Upper lobe of left lung (tissue), 6 donors: ENCODE measurements around the gene KIAA0825. TPM values are rescaled to one million over a fixed set of nuclear protein-coding genes. Genes with fewer than 3 reads are reported as not detected.

ENCODE experiments used
- ATAC-seq, 2 donors: fragments of 200-7000 bp; cut with Tn5 transposase; one replicate each; pipeline ENCODE4 v1.9.1; 2022; ENCODE audit warnings: mild to moderate bottlenecking in 2 of 2, moderate library complexity in 2 of 2; ENCODE audit not compliant: low FRiP score in 2 of 2
- DNase-seq, 2 donors: peaks; one replicate each; pipeline ENCODE4 v3.0.0-alpha.2; 2019 to 2020
- H3K27ac ChIP-seq, 4 donors: fragments of 200-600 bp; sonication (generic); one replicate each; pipeline ENCODE4 v1.5.1; 2016 to 2019
- H3K27me3 ChIP-seq, 4 donors: fragments of 200-600 bp; sonication (generic); one replicate each; pipeline ENCODE4 v1.5.1; 2017 to 2019
- H3K36me3 ChIP-seq, 4 donors: fragments of 200-600 bp; sonication (generic); one replicate each; pipeline ENCODE4 v1.5.1; 2016 to 2019
- H3K4me1 ChIP-seq, 4 donors: fragments of 200-600 bp; sonication (generic); one replicate each; pipeline ENCODE4 v1.5.1; 2018 to 2019
- H3K4me3 ChIP-seq, 4 donors: fragments of 200-600 bp; sonication (generic); one replicate each; pipeline ENCODE4 v1.5.1; 2017 to 2019; ENCODE audit warnings: mild to moderate bottlenecking in 2 of 4, moderate library complexity in 1 of 4
- H3K9me3 ChIP-seq, 4 donors: fragments of 200-600 bp; sonication (generic); one replicate each; pipeline ENCODE4 v1.5.1; 2018 to 2019
- EP300 ChIP-seq, 4 donors: sonication (generic); formaldehyde crosslinking; IDR thresholded peaks; one replicate each; pipeline ENCODE4 v1.5.1; 2017; ENCODE audit warnings: antibody characterized with exemption in 4 of 4, control low read depth in 2 of 4
- POLR2A ChIP-seq, 4 donors: fragments of 450-650 bp; IDR thresholded peaks; one replicate each; pipeline ENCODE4 v1.5.1; 2016 to 2017; ENCODE audit warnings: antibody characterized with exemption in 4 of 4, mild to moderate bottlenecking in 2 of 4
- POLR2AphosphoS5 ChIP-seq, 2 donors: sonication (generic); formaldehyde crosslinking; IDR thresholded peaks; one replicate each; pipeline ENCODE4 v1.5.1; 2017; ENCODE audit warnings: antibody characterized with exemption in 2 of 2
- WGBS, 2 donors: methylation state at CpG; one replicate each; pipeline ENCODE4 v1.1.5; 2017 to 2018; 5-methylcytosine and 5-hydroxymethylcytosine counted together
- total RNA-seq, 6 donors: library from RNA; depleted of rRNA in 4 of 6; stranded (reverse); fragments of >200 nt in 4 of 6; gene quantifications; one replicate each; pipeline versions ENCODE4 v1.1.0 to v1.2.1, GENCODE V29; 2016 to 2021
- TF ChIP-seq, protein P1 (sequence below), 6 experiments: fragments of 450-650 bp in 4 of 6; fragments of 200-600 bp in 2 of 6; sonication (generic) in 2 of 6; IDR thresholded peaks; one replicate each; pipeline ENCODE4 v1.5.1; 2016 to 2019; ENCODE audit warnings: antibody characterized with exemption in 6 of 6
- donor health status: DM: no; HTN: no; CAD: no; lungs with moderate emphysema.
- donor health status: DM: no; HTN: yes; CAD: no; lungs with severe emphysema.

KIAA0825 gene
- total RNA-seq, 6 donors from 2014 or later, result 3.8 to 19.1 (median 6.6) TPM

DNA sequence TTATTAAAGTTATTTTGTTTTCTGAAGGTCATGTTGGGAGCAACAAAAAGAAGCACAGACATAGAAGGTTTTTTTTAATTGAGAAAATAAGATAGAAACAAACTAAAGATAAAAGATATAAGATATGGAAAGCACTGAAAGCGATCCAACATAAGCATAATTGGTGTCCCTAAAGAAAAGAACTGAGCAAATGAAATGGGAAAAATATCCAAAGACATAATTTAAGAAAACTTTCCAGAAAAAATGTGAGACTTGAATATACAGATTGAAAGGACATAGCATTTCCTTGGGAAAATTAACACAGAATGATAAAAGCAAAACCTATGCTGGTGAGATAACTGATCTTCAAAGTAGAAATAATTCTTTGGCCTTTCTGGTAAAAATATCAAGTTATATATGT is 289.3 kb downstream of the KIAA0825 start:
- Histone ChIP-seq H3K27me3 (no peaks in the 10 kb centered on the region), H3K9me3 (peaks cover 3 to 7% (median 5%) of the 10 kb centered on the region in 4 donors), H3K4me1 (no peaks in the 10 kb centered on the region), H3K36me3 (no peaks in the 10 kb centered on the region), H3K4me3 (no peak overlapping the region), H3K27ac (no peak overlapping the region)
- no peak for DNase-seq
- no peak for TF ChIP-seq POLR2AphosphoS5 (IDR thresholded peaks at IDR 0.05)
- TF ChIP-seq, protein P1, sequence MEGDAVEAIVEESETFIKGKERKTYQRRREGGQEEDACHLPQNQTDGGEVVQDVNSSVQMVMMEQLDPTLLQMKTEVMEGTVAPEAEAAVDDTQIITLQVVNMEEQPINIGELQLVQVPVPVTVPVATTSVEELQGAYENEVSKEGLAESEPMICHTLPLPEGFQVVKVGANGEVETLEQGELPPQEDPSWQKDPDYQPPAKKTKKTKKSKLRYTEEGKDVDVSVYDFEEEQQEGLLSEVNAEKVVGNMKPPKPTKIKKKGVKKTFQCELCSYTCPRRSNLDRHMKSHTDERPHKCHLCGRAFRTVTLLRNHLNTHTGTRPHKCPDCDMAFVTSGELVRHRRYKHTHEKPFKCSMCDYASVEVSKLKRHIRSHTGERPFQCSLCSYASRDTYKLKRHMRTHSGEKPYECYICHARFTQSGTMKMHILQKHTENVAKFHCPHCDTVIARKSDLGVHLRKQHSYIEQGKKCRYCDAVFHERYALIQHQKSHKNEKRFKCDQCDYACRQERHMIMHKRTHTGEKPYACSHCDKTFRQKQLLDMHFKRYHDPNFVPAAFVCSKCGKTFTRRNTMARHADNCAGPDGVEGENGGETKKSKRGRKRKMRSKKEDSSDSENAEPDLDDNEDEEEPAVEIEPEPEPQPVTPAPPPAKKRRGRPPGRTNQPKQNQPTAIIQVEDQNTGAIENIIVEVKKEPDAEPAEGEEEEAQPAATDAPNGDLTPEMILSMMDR (IDR thresholded peaks at IDR 0.05), result no peak
- no peak for TF ChIP-seq POLR2A (IDR thresholded peaks at IDR 0.05)
- TF ChIP-seq EP300 (IDR thresholded peaks at IDR 0.05), result no peak
- WGBS, 2 donors, result 92% methylated on average over 1 of the region's 1 CpG
- ATAC-seq, result no peak

GRCh38 chr5:94326586-94326985 is 291.8 kb downstream of the KIAA0825 start:
- Histone ChIP-seq H3K27me3 (no peaks in the 10 kb centered on the region), H3K36me3 (no peaks in the 10 kb centered on the region), H3K4me1 (no peaks in the 10 kb centered on the region), H3K27ac (no peak overlapping the region), H3K9me3 (peaks cover 3 to 7% (median 5%) of the 10 kb centered on the region in 4 donors), H3K4me3 (no peak overlapping the region)
- DNase-seq (no peak), ATAC-seq (no peak)
- TF ChIP-seq, protein P1 (IDR thresholded peaks at IDR 0.05), result no peak
- TF ChIP-seq EP300 (IDR thresholded peaks at IDR 0.05) (no peak), POLR2A (IDR thresholded peaks at IDR 0.05) (no peak), POLR2AphosphoS5 (IDR thresholded peaks at IDR 0.05) (no peak)
- 96 to 98% methylated on average over 5 of the region's 5 CpGs for WGBS, 2 donors

GRCh38 chr5:94316916-94317838 is 301.2 kb downstream of the KIAA0825 start:
- Histone ChIP-seq H3K4me3 (no peak overlapping the region), H3K27me3 (no peaks in the 10 kb centered on the region), H3K27ac (no peak overlapping the region), H3K9me3 (no peaks in the 10 kb centered on the region), H3K4me1 (no peaks in the 10 kb centered on the region), H3K36me3 (no peaks in the 10 kb centered on the region)
- WGBS, 2 donors, result 74 to 77% methylated on average over 6 of the region's 6 CpGs
- ATAC-seq (no peak), DNase-seq (no peak)
- TF ChIP-seq POLR2A (IDR thresholded peaks at IDR 0.05), result no peak
- TF ChIP-seq EP300 (IDR thresholded peaks at IDR 0.05), result no peak
- TF ChIP-seq, protein P1 (IDR thresholded peaks at IDR 0.05), result no peak
- TF ChIP-seq POLR2AphosphoS5 (IDR thresholded peaks at IDR 0.05), result no peak

- no peaks in the 10 kb centered on the region for H3K9me3 ChIP-seq
- no peak for DNase-seq
- no peak for ATAC-seq
- no peaks in the 10 kb centered on the region for H3K27me3 ChIP-seq
- H3K27ac ChIP-seq, result no peak overlapping the region
- no peak overlapping the region for H3K4me3 ChIP-seq
- H3K4me1 ChIP-seq, result no peaks in the 10 kb centered on the region
- TF ChIP-seq POLR2AphosphoS5 (IDR thresholded peaks at IDR 0.05) (no peak), POLR2A (IDR thresholded peaks at IDR 0.05) (no peak), EP300 (IDR thresholded peaks at IDR 0.05) (no peak)
- TF ChIP-seq, protein P1 (IDR thresholded peaks at IDR 0.05), result no peak
- 81 to 87% methylated on average over 7 of the region's 7 CpGs for WGBS, 2 donors
- no peaks in the 10 kb centered on the region for H3K36me3 ChIP-seq
These were observed 303.8 kb downstream of the KIAA0825 start for GRCh38 chr5:94314460-94315131.
